ENCODE measurements around the gene CNRIP1. TPM values are rescaled to one million over a fixed set of nuclear protein-coding genes. Genes with fewer than 3 reads are reported as not detected.

Gene CNRIP1
- total RNA-seq, 1 experiment from 2014 or later, result 20.8 TPM

DNA sequence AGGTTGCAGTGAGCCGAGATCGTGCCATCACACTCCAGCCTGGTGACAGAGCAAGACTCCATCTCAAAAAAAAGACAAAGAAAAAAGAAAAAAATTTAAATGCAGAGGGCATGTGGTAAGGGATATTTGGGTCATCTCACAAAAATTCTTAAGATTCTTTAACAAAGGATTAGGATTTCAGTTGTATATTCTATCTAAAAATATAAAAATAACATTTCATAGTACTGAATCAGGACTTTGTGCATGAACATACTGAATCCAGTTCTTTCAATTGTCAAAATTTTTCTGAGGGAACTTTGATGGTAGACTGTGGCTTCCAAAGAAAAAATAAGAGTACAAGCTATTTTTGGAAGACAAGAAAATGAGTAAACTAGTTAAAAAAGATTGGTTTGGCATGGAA lies 60.9 kb downstream of the CNRIP1 start:
- no peaks in the 10 kb centered on the region for H3K36me3 ChIP-seq
- H3K4me3 ChIP-seq, result no peak overlapping the region
- no peak overlapping the region for H3K27ac ChIP-seq
- no peaks in the 10 kb centered on the region for H3K9me3 ChIP-seq (replicated peaks)
- H3K4me1 ChIP-seq, result peaks cover 11% of the 10 kb centered on the region; the same call in 1 of the 2 replicates
- no peak for DNase-seq
- no peaks in the 10 kb centered on the region for H3K27me3 ChIP-seq

DNA sequence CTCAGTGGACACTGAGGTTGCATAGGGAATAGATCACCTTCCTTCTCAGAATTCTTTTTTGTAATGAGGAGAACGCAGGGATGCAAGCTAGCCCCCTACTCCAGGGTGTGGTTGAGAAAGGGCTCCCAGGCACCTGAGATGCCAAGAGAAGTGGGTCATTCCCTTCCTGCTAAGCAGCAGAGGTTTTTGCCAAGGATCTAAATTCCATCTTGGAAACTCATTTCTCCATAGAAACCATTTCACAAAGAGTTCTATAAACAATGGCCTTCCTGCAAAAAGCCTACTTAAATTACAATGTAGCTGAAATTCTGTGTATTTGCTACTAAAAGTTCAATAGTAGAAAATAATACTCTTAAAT lies 63.7 kb downstream of the CNRIP1 start:
- no peak overlapping the region for H3K27ac ChIP-seq
- H3K4me3 ChIP-seq, result no peak overlapping the region
- no peaks in the 10 kb centered on the region for H3K36me3 ChIP-seq
- H3K27me3 ChIP-seq, result no peaks in the 10 kb centered on the region
- H3K4me1 ChIP-seq, result peaks cover 11% of the 10 kb centered on the region; the same call in 1 of the 2 replicates
- H3K9me3 ChIP-seq (replicated peaks), result no peaks in the 10 kb centered on the region
- no peak for DNase-seq

DNA sequence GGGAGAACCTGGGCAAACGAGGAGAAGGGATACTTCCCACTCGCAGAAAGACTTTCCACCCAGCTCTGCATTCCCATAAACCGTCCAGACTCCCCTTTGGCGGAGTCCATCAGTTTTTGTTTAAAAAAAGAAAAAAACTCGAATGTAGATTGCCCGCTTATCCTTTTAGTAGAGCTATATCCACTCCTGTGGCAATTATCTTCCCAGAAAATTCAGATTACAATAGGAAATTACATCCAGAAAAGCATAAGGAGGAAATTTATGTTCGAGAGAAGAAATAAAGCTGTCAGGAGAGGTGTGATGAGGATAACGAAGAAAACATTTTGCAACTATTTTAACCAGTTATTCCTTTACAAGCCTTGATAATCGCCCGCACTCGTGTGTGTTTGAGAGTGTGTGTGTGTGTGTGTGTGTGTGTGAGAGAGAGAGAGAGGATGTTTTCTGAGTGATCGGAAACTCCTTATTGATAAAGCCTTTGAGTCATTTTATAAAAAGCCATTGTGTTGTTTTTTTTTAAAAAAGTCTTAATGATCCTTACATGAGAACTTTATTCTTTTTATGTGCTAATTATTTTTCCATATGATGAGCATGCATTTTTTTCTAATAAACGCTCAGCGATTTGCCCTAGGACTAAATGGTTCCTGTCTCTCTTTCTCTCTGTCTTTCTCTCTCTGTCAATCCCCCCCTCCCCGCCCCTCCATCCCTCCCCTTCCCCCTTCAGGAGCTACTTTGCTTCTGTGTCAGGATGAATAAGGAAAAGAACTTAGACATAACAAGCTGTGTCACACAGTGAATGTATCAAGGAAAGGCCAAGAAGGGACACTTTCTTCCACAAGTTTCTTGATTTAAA lies 66.3 kb downstream of the CNRIP1 start:
- Histone ChIP-seq H3K36me3 (no peaks in the 10 kb centered on the region), H3K27me3 (no peaks in the 10 kb centered on the region), H3K4me3 (peak overlapping the region; percentile 74), H3K27ac (peak overlapping the region; percentile 48), H3K4me1 (0 out of 2 replicates have a peak, but pooled peaks cover 3% of the 10 kb centered on the region), H3K9me3 (replicated peaks) (no peaks in the 10 kb centered on the region)
- DNase-seq, result peak in 1 of 2 experiments; percentile 40

DNA sequence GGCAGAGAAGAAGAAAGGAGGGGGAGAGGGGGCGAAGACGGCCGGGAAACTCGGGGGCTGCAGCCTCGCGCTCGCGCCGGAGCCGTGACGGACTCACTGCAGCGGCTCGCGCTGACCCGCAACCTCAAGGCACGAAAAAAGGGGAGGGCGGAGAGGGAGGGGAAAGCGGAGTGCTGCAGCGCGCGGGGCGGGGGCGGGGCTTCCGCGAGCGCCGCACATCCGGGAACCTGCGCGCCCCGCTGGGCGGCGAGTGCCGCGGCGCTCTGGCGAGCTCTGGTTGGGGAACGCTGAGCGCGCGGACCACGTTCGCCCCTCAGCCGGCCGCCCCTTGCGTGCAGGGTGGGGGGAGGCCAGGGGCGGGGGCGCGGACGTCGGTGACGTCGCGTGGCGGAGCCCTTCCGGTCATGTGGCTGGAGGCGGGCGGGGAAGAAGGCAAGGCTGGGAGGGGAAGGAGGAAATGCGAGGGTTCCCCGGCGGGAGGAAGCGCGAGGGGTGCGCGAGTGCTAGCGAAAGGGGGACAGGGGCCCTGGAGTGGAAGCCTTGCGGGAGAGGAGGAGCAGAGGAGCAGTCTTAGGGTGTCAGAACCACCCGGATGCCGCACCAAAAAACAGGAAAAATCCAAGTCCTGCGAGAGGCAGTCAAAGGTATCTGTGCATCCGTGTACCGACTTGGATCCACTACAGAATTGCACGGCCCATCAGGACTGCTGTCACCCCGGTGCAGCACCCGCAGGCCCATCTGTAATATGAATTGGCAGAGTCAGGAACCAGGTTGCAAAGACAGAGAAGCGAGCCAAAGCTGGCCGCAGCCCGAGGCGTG lies 67.1 kb downstream of the CNRIP1 start, which contains the start of gene PPP3R1:
PPP3R1 (minus strand) TSS at position 133 of the 819 bp plus-strand sequence. CDS start 405 bp downstream, outside the sequence.
- peak within 1 kb of the TSS; percentile 73 for H3K27ac ChIP-seq
- H3K4me1 ChIP-seq, result 0 out of 2 replicates have a peak, but pooled peaks cover 3% of the 10 kb centered on the region
- 0 out of 2 replicates have a peak, but pooled peaks cover 3% of the 10 kb centered on the region for H3K36me3 ChIP-seq
- DNase-seq, result peak; percentile 97
- peak within 1 kb of the TSS; percentile 74 for H3K4me3 ChIP-seq
- no peaks in the 10 kb centered on the region for H3K9me3 ChIP-seq (replicated peaks)
- no peaks in the 10 kb centered on the region for H3K27me3 ChIP-seq

DNA sequence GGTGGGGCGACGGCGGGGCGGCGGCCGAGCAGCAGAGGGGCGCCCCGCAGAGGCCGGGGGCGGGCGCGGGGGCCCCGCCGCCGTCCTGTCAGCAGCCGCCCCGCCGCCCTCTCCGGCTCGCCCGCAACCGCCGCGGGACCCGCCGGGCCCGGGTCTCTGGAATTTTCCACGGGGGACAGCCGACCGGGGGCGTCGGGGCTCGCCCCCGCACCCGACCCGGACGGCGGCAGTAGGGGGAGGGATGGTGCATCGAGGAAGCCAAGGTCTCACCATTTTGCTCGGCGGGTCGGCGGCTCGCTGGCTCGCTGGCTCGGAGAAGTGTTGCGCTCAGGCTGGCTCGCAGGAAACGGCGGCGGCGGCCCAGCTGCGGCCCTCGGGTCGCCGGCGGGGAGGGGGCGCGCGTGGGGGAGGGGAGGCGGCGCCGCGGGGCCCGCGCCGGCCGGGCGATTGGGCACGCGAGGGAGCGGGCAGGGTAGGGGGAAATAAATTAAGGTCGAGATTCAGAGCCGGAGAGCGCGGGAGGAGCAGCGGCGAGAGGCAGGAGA lies 67.8 kb downstream of the CNRIP1 start:
- Histone ChIP-seq H3K9me3 (replicated peaks) (no peaks in the 10 kb centered on the region), H3K27me3 (no peaks in the 10 kb centered on the region), H3K4me3 (peak overlapping the region; percentile 74), H3K36me3 (0 out of 2 replicates have a peak, but pooled peaks cover 3% of the 10 kb centered on the region), H3K27ac (peak overlapping the region; percentile 73), H3K4me1 (0 out of 2 replicates have a peak, but pooled peaks cover 3% of the 10 kb centered on the region)
- DNase-seq, result peak in 1 of 2 experiments; percentile 38

DNA sequence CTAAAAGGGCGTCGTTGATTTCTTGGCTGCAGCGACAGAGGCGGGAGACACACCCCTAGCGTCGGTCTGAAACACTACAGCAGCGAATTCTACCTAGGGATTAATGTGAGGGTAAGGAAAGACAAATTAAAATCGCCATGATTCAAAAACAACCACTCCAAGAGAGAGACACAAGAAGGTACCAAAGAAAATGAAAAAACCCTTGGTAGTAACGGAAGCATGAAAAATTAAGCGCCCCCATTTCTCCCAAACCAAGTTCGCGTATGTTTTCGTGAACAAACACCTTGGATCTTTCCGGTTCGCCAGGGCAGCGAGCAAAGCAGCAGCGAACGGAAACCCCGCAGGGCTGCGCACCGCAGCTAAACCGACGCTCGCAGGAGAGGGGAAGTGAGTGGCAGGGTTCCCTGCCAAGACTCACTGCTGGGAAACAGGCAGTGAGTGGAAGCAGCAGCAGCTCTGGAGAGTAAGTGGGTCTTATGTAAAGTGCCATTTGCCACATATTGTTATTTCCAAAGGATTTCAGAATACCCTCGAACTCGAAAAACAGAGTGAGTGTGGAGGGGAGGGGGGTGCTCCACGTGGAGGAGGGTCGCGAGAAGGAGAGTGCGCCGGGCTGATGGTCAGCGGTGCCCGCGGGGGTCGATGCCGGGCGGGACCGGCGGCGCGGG lies 68.4 kb downstream of the CNRIP1 start:
- H3K9me3 ChIP-seq (replicated peaks), result no peaks in the 10 kb centered on the region
- peak; percentile 76 to 86 for DNase-seq

DNA sequence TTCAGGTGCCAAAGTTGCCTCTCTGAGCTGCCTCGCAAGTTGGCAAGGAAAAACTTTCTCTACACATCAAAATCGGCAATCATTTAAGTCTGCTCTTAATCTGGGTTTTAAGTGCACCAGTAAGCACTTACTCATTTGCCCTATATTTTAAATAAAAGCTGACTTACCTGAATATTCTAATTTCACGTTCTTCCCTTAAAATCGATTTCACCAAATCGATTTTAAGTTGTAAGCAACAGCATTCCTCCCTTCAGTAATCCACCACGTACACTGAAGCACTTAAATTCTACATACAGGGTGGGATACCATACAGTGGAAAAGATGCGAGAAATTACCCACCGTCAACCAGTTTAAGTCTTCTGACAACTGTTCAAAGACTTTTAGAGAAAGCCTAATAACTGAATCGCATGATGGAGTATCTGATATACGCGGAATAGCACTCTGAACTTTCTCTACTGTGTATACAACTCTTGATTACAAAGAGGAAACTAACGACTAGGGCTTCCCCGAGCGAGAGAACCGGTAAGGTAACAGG lies 69.0 kb downstream of the CNRIP1 start:
- Histone ChIP-seq H3K27me3 (no peaks in the 10 kb centered on the region), H3K4me3 (peak overlapping the region; percentile 74)
- DNase-seq, result no peak

More for the DNA sequence above, 68.4 kb downstream of the CNRIP1 start:
- H3K27ac ChIP-seq, result peak overlapping the region; percentile 48
- 0 out of 2 replicates have a peak, but pooled peaks cover 3% of the 10 kb centered on the region for H3K4me1 ChIP-seq
- H3K36me3 ChIP-seq, result 0 out of 2 replicates have a peak, but pooled peaks cover 3% of the 10 kb centered on the region
- H3K4me3 ChIP-seq, result peak overlapping the region; percentile 74
- no peaks in the 10 kb centered on the region for H3K27me3 ChIP-seq

DNA sequence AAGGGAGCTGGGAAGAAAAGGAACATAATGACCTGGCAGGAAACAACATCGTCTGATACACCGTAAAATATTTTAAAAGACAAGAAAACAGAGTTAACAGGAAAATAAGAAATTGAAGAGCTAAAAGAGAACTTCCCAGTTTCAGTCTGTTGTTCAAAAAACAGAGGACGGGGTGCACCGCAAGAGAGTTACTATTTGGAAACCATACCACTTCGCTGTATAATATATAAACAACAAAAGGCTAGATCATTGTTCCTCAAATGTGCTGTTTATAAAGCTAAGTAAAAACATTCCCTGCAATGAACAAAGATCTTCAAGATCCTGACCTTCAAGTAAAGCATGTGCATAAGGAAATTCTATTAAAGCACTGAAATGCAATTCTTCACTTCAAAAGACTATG lies 69.6 kb downstream of the CNRIP1 start:
- Histone ChIP-seq H3K27ac (no peak overlapping the region), H3K4me3 (peak overlapping the region; percentile 74)

More for the DNA sequence above, 69.0 kb downstream of the CNRIP1 start:
- H3K9me3 ChIP-seq (replicated peaks), result no peaks in the 10 kb centered on the region
- H3K27ac ChIP-seq, result no peak overlapping the region; the same call in 1 of the 2 replicates
- H3K36me3 ChIP-seq, result 0 out of 2 replicates have a peak, but pooled peaks cover 3% of the 10 kb centered on the region
- H3K4me1 ChIP-seq, result 0 out of 2 replicates have a peak, but pooled peaks cover 3% of the 10 kb centered on the region

DNA sequence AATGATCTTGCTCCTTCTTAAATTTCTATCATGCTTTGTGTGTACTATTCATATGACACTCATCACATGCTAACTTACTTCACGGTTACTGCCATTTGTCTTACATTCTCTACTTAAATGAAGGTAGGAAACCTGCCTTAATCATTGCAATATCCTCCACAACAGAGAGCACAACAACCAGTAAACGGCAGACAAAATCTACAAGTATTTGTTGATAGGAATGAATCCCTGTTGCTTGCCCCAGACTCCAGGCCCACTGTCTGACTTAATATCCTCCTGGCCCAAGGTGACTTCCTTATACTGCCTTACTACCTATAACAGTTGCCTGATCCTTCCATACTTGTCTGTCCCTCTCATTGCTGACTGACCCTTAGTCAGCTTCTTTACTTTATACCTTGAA lies 70.9 kb downstream of the CNRIP1 start:
- DNase-seq, result no peak
- Histone ChIP-seq H3K4me3 (no peak overlapping the region), H3K9me3 (replicated peaks) (no peaks in the 10 kb centered on the region), H3K27me3 (no peaks in the 10 kb centered on the region), H3K4me1 (no peaks in the 10 kb centered on the region; the same call in 1 of the 2 replicates), H3K27ac (no peak overlapping the region), H3K36me3 (peaks cover 6% of the 10 kb centered on the region; the same call in 1 of the 2 replicates)

More for the DNA sequence above, 69.6 kb downstream of the CNRIP1 start:
- Histone ChIP-seq H3K27me3 (no peaks in the 10 kb centered on the region), H3K4me1 (0 out of 2 replicates have a peak, but pooled peaks cover 3% of the 10 kb centered on the region), H3K36me3 (0 out of 2 replicates have a peak, but pooled peaks cover 3% of the 10 kb centered on the region), H3K9me3 (replicated peaks) (no peaks in the 10 kb centered on the region)
- DNase-seq, result no peak

DNA sequence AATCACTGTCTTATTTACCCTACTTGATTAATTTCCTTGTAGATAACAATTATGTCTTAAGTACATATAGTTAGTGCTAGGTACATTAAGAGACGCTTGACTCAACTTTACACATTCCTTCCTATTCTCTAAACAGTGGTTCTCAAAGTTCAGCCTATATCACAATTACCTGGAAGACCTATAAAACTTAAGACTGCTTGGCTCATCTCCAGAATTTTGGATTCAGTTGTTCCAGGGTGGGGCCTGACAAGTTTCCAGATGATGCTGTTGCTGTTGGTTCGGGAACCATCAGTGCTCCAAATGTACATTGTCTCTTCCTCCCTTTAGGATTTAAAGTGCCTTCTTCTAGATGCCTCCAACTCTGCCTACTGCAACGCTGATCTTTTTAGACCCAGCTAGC lies 71.4 kb downstream of the CNRIP1 start:
- H3K27me3 ChIP-seq, result no peaks in the 10 kb centered on the region
- no peak for DNase-seq

DNA sequence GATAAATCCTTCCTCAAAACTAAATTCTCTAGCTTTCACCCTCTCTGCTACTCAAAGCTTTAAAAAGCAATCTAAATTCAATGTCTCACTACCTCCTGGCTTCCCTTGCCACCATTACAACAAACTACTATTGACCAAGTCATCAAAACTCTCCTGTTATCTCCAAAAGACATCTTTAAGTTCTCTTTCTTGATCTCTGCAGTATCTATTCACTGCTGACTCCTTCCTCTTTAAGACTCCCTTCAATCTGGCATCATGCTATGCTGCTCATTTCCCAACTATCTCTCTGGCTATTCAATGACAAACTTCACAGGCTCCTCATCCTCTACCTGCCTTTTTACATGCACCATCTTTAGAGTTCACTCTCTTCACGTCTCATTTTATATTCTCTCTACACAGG lies 73.4 kb downstream of the CNRIP1 start:
- DNase-seq, result no peak
- Histone ChIP-seq H3K36me3 (peaks cover 10% of the 10 kb centered on the region; the same call in 1 of the 2 replicates), H3K4me1 (no peaks in the 10 kb centered on the region; the same call in 1 of the 2 replicates), H3K9me3 (replicated peaks) (no peaks in the 10 kb centered on the region), H3K27me3 (no peaks in the 10 kb centered on the region), H3K4me3 (no peak overlapping the region), H3K27ac (no peak overlapping the region)

More for the DNA sequence above, 71.4 kb downstream of the CNRIP1 start:
- H3K4me3 ChIP-seq, result no peak overlapping the region
- H3K36me3 ChIP-seq, result peaks cover 7% of the 10 kb centered on the region; the same call in 1 of the 2 replicates
- no peak overlapping the region for H3K27ac ChIP-seq
- H3K4me1 ChIP-seq, result no peaks in the 10 kb centered on the region; the same call in 1 of the 2 replicates
- H3K9me3 ChIP-seq (replicated peaks), result no peaks in the 10 kb centered on the region

DNA sequence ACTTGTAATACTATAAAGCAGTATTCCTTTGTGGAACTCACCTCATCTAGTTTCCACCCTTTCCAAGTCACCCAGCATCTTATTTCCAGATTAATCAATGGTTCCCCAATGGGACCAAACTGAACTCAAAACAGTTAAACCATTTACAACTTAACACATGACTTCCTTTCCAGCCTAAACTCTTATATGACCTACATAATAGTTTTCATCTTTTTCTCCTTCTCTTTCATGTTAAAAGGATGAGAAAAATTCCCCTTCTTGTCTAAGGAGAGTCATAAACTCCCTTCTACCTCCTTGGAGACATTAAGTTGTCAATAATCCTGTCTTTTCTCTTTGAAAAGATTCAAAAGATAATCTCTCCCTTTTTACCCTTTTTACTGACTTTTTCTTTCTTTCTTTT lies 74.1 kb downstream of the CNRIP1 start:
- H3K36me3 ChIP-seq, result peaks cover 10% of the 10 kb centered on the region; the same call in 1 of the 2 replicates
- no peaks in the 10 kb centered on the region for H3K9me3 ChIP-seq (replicated peaks)
- H3K27me3 ChIP-seq, result no peaks in the 10 kb centered on the region
- no peak overlapping the region for H3K4me3 ChIP-seq
- no peak for DNase-seq
- no peak overlapping the region for H3K27ac ChIP-seq
- H3K4me1 ChIP-seq, result no peaks in the 10 kb centered on the region; the same call in 1 of the 2 replicates

DNA sequence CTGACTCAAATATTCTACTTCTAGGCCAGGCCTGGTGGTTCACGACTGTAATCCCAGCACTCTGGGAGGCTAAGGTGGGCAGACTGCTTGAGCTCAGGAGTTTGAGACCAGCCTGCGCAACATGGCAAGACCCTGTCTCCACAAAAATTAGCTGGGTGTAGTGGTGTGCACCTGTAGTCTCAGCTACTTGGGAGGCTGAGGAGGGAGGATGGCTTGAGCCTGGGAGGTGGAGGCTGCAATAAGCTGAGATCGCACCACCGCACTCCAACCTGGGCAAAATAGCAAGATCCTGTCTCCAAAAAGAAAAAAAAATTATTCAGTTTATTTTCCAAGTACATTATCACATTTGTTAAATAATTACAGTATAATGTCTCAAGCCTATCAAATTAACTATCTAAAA lies 74.7 kb downstream of the CNRIP1 start:
- no peak for DNase-seq
- Histone ChIP-seq H3K4me3 (no peak overlapping the region), H3K27me3 (no peaks in the 10 kb centered on the region), H3K4me1 (no peaks in the 10 kb centered on the region; the same call in 1 of the 2 replicates), H3K36me3 (peaks cover 14% of the 10 kb centered on the region; the same call in 1 of the 2 replicates), H3K27ac (no peak overlapping the region), H3K9me3 (replicated peaks) (no peaks in the 10 kb centered on the region)
